Activated T-helper 2 cell treated with anti-CD3 and anti-CD28 coated beads, Interferon-gamma antibody, Interleukin-2, Interleukin-4, amounts not matched to agents 10 μg/mL and 5 μg/mL and 100 μg/mL, durations not matched to agents 14 hours and 24 hours and 36 hours (primary cell): ENCODE data around the gene AJM1. TPM values are rescaled to one million over a fixed set of nuclear protein-coding genes. Genes with fewer than 3 reads are reported as not detected.
"Not testable (repeated sequence)": the region's sequence is repeated elsewhere in the genome, so short reads cannot be mapped to it uniquely, and the experiment has no call there.

Source experiments
- DNase-seq: peaks from one replicate; pipeline ENCODE4 v3.0.0; 2021; ENCODE audit warnings: low spot score
- H3K27ac Mint-ChIP-seq: one replicate; pipeline ENCODE4 v1.8.0; 2021; ENCODE audit warnings: mixed read lengths
- H3K27me3 Mint-ChIP-seq: one replicate; pipeline ENCODE4 v1.8.0; 2021; ENCODE audit warnings: low read depth, mixed read lengths
- H3K36me3 Mint-ChIP-seq: one replicate; pipeline ENCODE4 v1.8.0; 2021; ENCODE audit warnings: low read depth, mixed read lengths
- H3K4me1 Mint-ChIP-seq: one replicate; pipeline ENCODE4 v1.8.0; 2021; ENCODE audit warnings: low read depth, mixed read lengths
- H3K4me3 Mint-ChIP-seq: one replicate; pipeline ENCODE4 v1.8.0; 2021; ENCODE audit warnings: low read depth, mild to moderate bottlenecking, moderate library complexity, mixed read lengths
- H3K9me3 Mint-ChIP-seq: one replicate; pipeline ENCODE4 v1.8.0; 2021; ENCODE audit warnings: mixed read lengths
- intact Hi-C: fragments of 100-400 bp; cut with micrococcal nuclease; formaldehyde crosslinking; loops from one replicate; pipeline ENCODE4 v1.15.1; 2023
- total RNA-seq: library from RNA; stranded (reverse); gene quantifications from 2 replicates; pipeline ENCODE4 v1.2.3, GENCODE V29; 2022

AJM1 gene
- total RNA-seq, 1 donor from 2014 or later: 5.1 TPM

- H3K9me3 Mint-ChIP-seq: no peaks in the 10 kb centered on the region
- no peak overlapping the region for H3K27ac Mint-ChIP-seq
- intact Hi-C loops: no loop called here
These were observed 19.7 kb downstream of the AJM1 start for GRCh38 chr9:136861874-136862457.

GRCh38 chr9:136862849-136863622 lies 20.8 kb downstream of the AJM1 start:
- H3K27me3 Mint-ChIP-seq: no peaks in the 10 kb centered on the region
- H3K9me3 Mint-ChIP-seq: no peaks in the 10 kb centered on the region
- intact Hi-C loops: no loop called here
- peaks cover 9% of the 10 kb centered on the region for H3K4me1 Mint-ChIP-seq
- H3K27ac Mint-ChIP-seq: no peak overlapping the region
- DNase-seq: no peak
- peaks cover 28% of the 10 kb centered on the region for H3K36me3 Mint-ChIP-seq
- no peak overlapping the region for H3K4me3 Mint-ChIP-seq

More at GRCh38 chr9:136861874-136862457, 19.7 kb downstream of the AJM1 start:
- H3K4me3 Mint-ChIP-seq: no peak overlapping the region
- H3K36me3 Mint-ChIP-seq: peaks cover 28% of the 10 kb centered on the region
- no peaks in the 10 kb centered on the region for H3K27me3 Mint-ChIP-seq
- no peak for DNase-seq
- H3K4me1 Mint-ChIP-seq: peaks cover 9% of the 10 kb centered on the region

GRCh38 chr9:136863623-136864273 lies 21.5 kb downstream of the AJM1 start:
- no peak overlapping the region for H3K4me3 Mint-ChIP-seq
- peaks cover 33% of the 10 kb centered on the region for H3K36me3 Mint-ChIP-seq
- no peaks in the 10 kb centered on the region for H3K9me3 Mint-ChIP-seq
- H3K4me1 Mint-ChIP-seq: peaks cover 9% of the 10 kb centered on the region
- DNase-seq: no peak
- intact Hi-C loops: no loop called here
- H3K27me3 Mint-ChIP-seq: no peaks in the 10 kb centered on the region
- no peak overlapping the region for H3K27ac Mint-ChIP-seq

GRCh38 chr9:136865041-136865767 lies 22.9 kb downstream of the AJM1 start:
- Mint-ChIP-seq H3K36me3 (peaks cover 36% of the 10 kb centered on the region), H3K9me3 (no peaks in the 10 kb centered on the region), H3K4me1 (peaks cover 9% of the 10 kb centered on the region), H3K4me3 (peak overlapping the region; percentile 86), H3K27ac (peak overlapping the region; percentile 63), H3K27me3 (no peaks in the 10 kb centered on the region)
- intact Hi-C loops: no loop called here
- DNase-seq: no peak

- DNase-seq: no peak
- Mint-ChIP-seq H3K4me1 (peaks cover 9% of the 10 kb centered on the region), H3K4me3 (peak overlapping the region; percentile 86), H3K9me3 (no peaks in the 10 kb centered on the region), H3K27me3 (no peaks in the 10 kb centered on the region), H3K27ac (peak overlapping the region; percentile 63), H3K36me3 (peaks cover 32% of the 10 kb centered on the region)
- intact Hi-C loops: loop anchor here (1.0 kb wide), 2 partner anchors 17 to 37 kb away; no protein-coding TSS in a partner anchor
These were observed 23.5 kb downstream of the AJM1 start for GRCh38 chr9:136865768-136866103.

GRCh38 chr9:136866898-136867421 lies 24.7 kb downstream of the AJM1 start:
- Mint-ChIP-seq H3K4me3 (peak overlapping the region; percentile 72), H3K36me3 (peaks cover 30% of the 10 kb centered on the region)
- intact Hi-C loops: loop anchor here (1.0 kb wide), 2 partner anchors 15 to 35 kb away; no protein-coding TSS in a partner anchor
- H3K4me1 Mint-ChIP-seq, H3K27me3 Mint-ChIP-seq, DNase-seq, H3K27ac Mint-ChIP-seq, H3K9me3 Mint-ChIP-seq: not testable (repeated sequence)

GRCh38 chr9:136867480-136867879 lies 25.2 kb downstream of the AJM1 start:
- Mint-ChIP-seq H3K27ac (peak overlapping the region; percentile 49), H3K36me3 (peaks cover 24% of the 10 kb centered on the region), H3K4me3 (peak overlapping the region; percentile 57), H3K27me3 (no peaks in the 10 kb centered on the region), H3K9me3 (peaks cover 13% of the 10 kb centered on the region), H3K4me1 (peaks cover 9% of the 10 kb centered on the region)
- DNase-seq: no peak
- intact Hi-C loops: no loop called here

- no peak overlapping the region for H3K27ac Mint-ChIP-seq
- intact Hi-C loops: no loop called here
- peaks cover 17% of the 10 kb centered on the region for H3K9me3 Mint-ChIP-seq
- peaks cover 24% of the 10 kb centered on the region for H3K36me3 Mint-ChIP-seq
- no peak for DNase-seq
- H3K27me3 Mint-ChIP-seq: no peaks in the 10 kb centered on the region
- H3K4me1 Mint-ChIP-seq: peaks cover 9% of the 10 kb centered on the region
- H3K4me3 Mint-ChIP-seq: peak overlapping the region; percentile 57
These were observed 25.6 kb downstream of the AJM1 start for GRCh38 chr9:136867917-136868316.

GRCh38 chr9:136868644-136869043 lies 26.4 kb downstream of the AJM1 start:
- Mint-ChIP-seq H3K36me3 (peaks cover 17% of the 10 kb centered on the region), H3K27me3 (no peaks in the 10 kb centered on the region), H3K4me1 (peaks cover 9% of the 10 kb centered on the region), H3K9me3 (peaks cover 17% of the 10 kb centered on the region), H3K27ac (peak overlapping the region; percentile 16), H3K4me3 (peak overlapping the region; percentile 49)
- intact Hi-C loops: no loop called here
- DNase-seq: no peak

GRCh38 chr9:136869611-136870010 lies 27.3 kb downstream of the AJM1 start:
- H3K27me3 Mint-ChIP-seq, H3K4me1 Mint-ChIP-seq, DNase-seq, H3K4me3 Mint-ChIP-seq, intact Hi-C loops, H3K36me3 Mint-ChIP-seq, H3K27ac Mint-ChIP-seq: not testable (repeated sequence)
- H3K9me3 Mint-ChIP-seq: peaks cover 17% of the 10 kb centered on the region

- Mint-ChIP-seq H3K4me3 (no peak overlapping the region), H3K27ac (no peak overlapping the region), H3K4me1 (peaks cover under 1% of the 10 kb centered on the region), H3K36me3 (no peaks in the 10 kb centered on the region), H3K9me3 (peaks cover 17% of the 10 kb centered on the region), H3K27me3 (no peaks in the 10 kb centered on the region)
- intact Hi-C loops: no loop called here
- no peak for DNase-seq
These were observed 32.9 kb downstream of the AJM1 start for GRCh38 chr9:136875155-136875554.

GRCh38 chr9:136876476-136876875 lies 34.2 kb downstream of the AJM1 start:
- no peak for DNase-seq
- peaks cover 13% of the 10 kb centered on the region for H3K9me3 Mint-ChIP-seq
- peaks cover 6% of the 10 kb centered on the region for H3K4me1 Mint-ChIP-seq
- no peaks in the 10 kb centered on the region for H3K27me3 Mint-ChIP-seq
- H3K4me3 Mint-ChIP-seq: no peak overlapping the region
- no peak overlapping the region for H3K27ac Mint-ChIP-seq
- no peaks in the 10 kb centered on the region for H3K36me3 Mint-ChIP-seq
- intact Hi-C loops: no loop called here
